Fibroblast of mammary gland (primary cell): Measurements from ENCODE around the gene AFG3L2.

Source experiments
- DNase-seq: peaks from one replicate; pipeline ENCODE4 v3.0.0-alpha.2; 2010; ENCODE audit warnings: low read depth
- H3K4me3 ChIP-seq: 2 replicates; pipeline ENCODE4 v1.5.1; 2011; ENCODE audit warnings: low read depth, mild to moderate bottlenecking, low read length, moderate library complexity; ENCODE audit not compliant: control insufficient read depth
- TF ChIP-seq, protein P1 (sequence below): conservative IDR thresholded peaks from 2 replicates; pipeline ENCODE4 v1.5.1; 2011; ENCODE audit warnings: low read depth, low read length, inconsistent platforms; ENCODE audit not compliant: control insufficient read depth, insufficient read depth

Gene AFG3L2

DNA sequence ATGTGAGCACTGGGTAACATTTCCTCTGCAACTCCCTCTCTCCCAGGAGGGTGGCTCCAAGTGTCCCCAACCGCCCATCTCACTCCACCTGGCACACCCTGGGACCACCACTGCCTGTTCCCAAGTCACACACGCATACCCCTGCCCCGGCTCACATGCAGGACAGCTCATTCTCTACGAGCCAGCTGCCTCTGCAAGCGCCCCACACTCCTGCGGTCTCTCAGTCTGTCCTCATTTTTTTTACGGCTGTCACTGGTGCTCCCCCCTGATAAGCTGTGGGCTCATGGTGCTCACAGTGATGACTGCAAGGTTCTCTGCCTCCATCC lies 30.8 kb downstream of the AFG3L2 start:
- no peak overlapping the region for H3K4me3 ChIP-seq
- DNase-seq = no peak
- TF ChIP-seq, protein P1, sequence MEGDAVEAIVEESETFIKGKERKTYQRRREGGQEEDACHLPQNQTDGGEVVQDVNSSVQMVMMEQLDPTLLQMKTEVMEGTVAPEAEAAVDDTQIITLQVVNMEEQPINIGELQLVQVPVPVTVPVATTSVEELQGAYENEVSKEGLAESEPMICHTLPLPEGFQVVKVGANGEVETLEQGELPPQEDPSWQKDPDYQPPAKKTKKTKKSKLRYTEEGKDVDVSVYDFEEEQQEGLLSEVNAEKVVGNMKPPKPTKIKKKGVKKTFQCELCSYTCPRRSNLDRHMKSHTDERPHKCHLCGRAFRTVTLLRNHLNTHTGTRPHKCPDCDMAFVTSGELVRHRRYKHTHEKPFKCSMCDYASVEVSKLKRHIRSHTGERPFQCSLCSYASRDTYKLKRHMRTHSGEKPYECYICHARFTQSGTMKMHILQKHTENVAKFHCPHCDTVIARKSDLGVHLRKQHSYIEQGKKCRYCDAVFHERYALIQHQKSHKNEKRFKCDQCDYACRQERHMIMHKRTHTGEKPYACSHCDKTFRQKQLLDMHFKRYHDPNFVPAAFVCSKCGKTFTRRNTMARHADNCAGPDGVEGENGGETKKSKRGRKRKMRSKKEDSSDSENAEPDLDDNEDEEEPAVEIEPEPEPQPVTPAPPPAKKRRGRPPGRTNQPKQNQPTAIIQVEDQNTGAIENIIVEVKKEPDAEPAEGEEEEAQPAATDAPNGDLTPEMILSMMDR = no peak

DNA sequence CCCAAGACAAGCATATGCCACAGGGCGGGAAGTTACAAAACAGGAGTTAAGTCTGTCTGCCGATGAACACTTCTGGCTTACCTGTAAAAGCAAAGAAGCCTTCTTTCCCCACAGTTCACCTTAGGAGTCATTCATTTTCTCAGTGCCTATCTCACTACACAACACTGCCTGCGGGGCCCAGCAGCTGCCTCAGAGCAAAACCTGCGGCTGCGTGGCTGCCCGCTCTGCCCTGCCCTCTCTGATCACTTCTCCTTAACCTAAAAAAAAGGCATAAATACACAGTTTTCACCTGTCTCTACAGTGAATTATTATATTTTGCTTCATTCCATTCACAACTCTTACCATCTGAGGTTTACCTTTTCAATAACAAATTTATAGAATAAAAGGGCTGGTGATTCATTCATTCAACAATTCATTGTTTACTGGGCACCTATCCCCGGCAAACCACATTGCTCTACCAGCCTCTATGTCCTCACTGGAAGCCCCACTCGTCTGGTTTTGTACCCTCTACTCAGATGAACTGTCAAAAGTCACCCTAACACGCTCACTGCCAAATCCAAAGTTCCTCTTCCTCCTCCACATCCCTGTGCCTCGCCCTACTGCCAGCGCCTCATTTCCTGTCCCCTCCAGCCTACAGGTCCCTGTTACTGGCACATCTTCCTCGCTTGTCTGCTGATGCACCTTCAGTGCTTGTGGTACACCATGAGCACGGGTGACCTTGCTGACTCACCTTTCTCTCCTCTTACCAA lies 31.4 kb downstream of the AFG3L2 start:
- TF ChIP-seq, protein P1 = no peak
- H3K4me3 ChIP-seq = no peak overlapping the region
- no peak for DNase-seq

DNA sequence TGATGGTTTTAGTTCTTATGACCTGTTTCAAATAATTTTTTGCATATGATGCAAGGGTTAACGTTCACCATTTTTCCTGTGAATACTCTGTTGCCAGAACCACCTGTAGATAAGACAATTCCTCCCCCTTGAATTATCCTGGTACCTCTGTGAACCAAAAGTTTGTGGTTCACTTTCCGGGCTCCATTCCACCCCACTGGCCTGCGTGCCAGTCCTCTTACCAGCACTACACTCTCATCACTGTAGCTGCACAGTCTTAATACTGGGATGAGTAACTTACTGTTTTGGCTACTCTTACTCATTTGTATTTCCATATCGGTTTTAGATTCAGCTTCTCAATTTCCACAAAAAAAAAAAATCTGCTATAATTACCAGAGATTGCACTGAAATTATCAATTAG lies 34.4 kb downstream of the AFG3L2 start:
- no peak for DNase-seq
- TF ChIP-seq, protein P1 = no peak
- no peak overlapping the region for H3K4me3 ChIP-seq

DNA sequence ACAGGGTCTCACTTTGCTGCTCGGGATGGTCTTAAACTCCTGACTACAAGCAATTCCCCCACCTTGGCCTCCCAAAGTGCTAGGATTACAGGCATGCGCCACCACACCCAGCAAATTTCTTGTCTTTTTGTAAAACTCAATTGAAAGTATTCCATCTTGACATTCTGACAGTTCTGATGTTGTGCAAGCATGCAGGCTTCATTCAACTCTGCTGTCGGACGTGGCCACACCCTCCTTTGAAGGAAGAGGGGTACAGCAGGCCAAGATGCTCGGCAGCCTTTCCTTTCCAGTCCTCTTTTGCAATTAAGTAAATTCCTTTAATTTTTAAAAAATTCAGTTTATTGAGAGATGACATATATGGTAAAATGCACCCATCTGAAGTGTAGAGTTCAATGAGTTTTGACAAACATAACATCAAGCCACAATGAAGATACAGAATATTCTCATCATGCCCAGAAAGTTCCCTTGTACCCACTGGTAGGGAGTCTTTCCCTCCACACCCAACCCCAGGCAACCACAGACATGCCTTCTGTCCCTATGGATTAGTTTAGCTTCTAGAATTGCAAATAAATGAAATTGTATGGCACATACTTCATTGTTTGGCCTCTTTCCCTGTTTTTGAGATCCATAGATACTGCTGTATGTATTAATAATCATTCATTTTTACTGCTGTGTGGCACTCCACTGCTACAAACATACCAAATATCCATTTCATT lies 35.9 kb downstream of the AFG3L2 start:
- TF ChIP-seq, protein P1 = no peak
- no peak for DNase-seq

DNA sequence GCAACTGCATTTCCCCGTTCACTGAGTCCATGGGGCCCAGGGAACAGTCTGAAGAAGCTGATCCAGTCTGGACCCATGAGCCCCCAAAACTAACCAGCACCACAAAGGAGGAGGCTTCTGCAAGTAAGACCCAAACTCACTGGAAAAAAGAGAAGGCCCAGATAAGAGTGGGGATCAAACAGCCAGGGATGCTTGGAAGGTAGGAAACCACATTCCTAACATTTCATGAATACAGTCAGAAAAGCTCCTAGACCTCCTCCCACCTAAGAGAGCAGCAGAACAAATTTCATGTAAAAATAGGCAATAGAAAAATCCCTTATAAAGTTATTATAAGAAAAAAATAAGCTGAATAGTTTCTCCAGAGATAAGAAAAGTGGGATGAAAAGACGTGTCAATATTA lies 38.6 kb downstream of the AFG3L2 start:
- TF ChIP-seq, protein P1 = no peak
- H3K4me3 ChIP-seq = no peak overlapping the region
- DNase-seq = no peak

More for the DNA sequence above, 35.9 kb downstream of the AFG3L2 start:
- no peak overlapping the region for H3K4me3 ChIP-seq

DNA sequence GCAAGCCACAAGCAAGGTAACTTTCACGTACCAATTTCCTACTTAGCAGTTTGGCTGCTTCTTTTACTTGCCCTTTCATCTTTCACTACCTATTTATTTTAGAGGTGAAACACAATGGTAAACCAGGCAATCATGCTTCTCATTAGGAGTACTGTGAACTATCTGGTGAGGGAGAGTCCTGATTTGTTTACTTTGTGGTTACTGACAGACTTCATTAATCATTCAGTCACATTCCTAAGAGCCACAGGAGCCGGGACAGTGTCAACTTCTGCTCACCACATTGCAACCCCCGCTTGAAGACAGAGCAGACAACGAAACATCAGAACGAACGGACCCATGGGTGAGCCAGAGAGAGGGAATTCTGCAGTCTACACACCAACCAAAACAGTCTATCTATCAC lies 40.1 kb downstream of the AFG3L2 start:
- TF ChIP-seq, protein P1 = no peak
- H3K4me3 ChIP-seq = no peak overlapping the region
- DNase-seq = peak; percentile 63

DNA sequence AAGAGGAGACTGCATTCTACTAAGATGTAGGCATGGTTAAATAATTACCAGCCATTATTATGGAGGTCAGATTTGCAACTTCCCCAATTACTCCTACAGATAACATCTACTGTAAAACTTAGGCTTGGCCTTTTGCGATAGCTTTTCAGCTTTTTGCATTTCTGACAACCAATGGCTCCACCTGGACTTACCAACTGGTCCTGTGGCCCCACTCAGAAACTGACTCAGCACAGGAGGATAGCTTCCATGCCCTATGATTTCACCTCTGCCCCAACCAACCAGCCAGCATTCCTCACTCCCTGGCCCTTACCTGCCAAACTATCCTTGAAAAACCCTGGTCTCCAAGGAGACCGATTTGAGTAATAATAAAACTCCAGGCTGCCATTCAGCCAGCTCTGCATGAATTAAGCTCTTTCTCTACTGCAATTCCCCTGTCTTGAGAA lies 40.8 kb downstream of the AFG3L2 start:
- no peak overlapping the region for H3K4me3 ChIP-seq
- DNase-seq = no peak
- TF ChIP-seq, protein P1 = no peak
